K562 (cell line): Measurements from ENCODE around the gene NR4A2. TPM values are rescaled to one million over a fixed set of nuclear protein-coding genes. Genes with fewer than 3 reads are reported as not detected.

Experiments
- CBFA2T2 ChIP-seq: fragments of 450-650 bp; conservative IDR thresholded peaks from 2 replicates; pipeline ENCODE4 v1.6.1; 2017; ENCODE audit warnings: mild to moderate bottlenecking
- CBX5 ChIP-seq: IDR thresholded peaks from 2 replicates; pipeline ENCODE4 v1.6.1; 2014; ENCODE audit warnings: low read depth, borderline replicate concordance
- GTF2E2 ChIP-seq: fragments of 200-800 bp; sonication (Bioruptor generic); IDR thresholded peaks from 2 replicates; pipeline ENCODE4 v1.6.1; 2016; ENCODE audit warnings: missing genetic modification characterization, missing compliant biosample characterization
- MGA ChIP-seq: fragments of 450-650 bp; IDR thresholded peaks from 2 replicates; pipeline ENCODE4 v1.6.1; 2016; ENCODE audit warnings: mild to moderate bottlenecking, moderate library complexity
- MNT ChIP-seq, 2 experiments: fragments of 450-650 bp; conservative IDR thresholded peaks; 2 replicates each; pipeline ENCODE4 v1.6.1; 2017; ENCODE audit warnings: mild to moderate bottlenecking in 2 of 2, moderate library complexity in 2 of 2
- NRF1 ChIP-seq, 2 experiments: fragments of 450-650 bp; IDR thresholded peaks in 1 of 2; conservative IDR thresholded peaks in 1 of 2; 2 replicates each; pipeline ENCODE4 v1.6.1; 2014; ENCODE audit warnings: mild to moderate bottlenecking in 2 of 2
- RNF219 ChIP-seq: fragments of 250-450 bp; sonication (Bioruptor Pico); IDR thresholded peaks from 2 replicates; pipeline ENCODE4 v1.5.0; 2022; ENCODE audit warnings: mild to moderate bottlenecking
- SNRNP70 ChIP-seq: fragments of 200-400 bp; formaldehyde crosslinking; optimal IDR thresholded peaks from 2 replicates; pipeline ENCODE3; 2017; ENCODE audit warnings: low read depth, low read length
- SREBF2 ChIP-seq: sonication (generic); formaldehyde crosslinking; IDR thresholded peaks from 2 replicates; pipeline ENCODE4 v1.4.0; 2020; ENCODE audit warnings: mild to moderate bottlenecking, missing genetic modification reagents
- ZNF232 ChIP-seq: sonication (generic); formaldehyde crosslinking; IDR thresholded peaks from 2 replicates; pipeline ENCODE4 v1.8.0; 2022; ENCODE audit warnings: mild to moderate bottlenecking, missing genetic modification reagents
- polyA plus RNA-seq, 8 experiments: library from polyadenylated mRNA; depleted of rRNA in 4 of 8; stranded (reverse) in 5 of 8; unstranded in 3 of 8; fragments of >200 nt; fragmentation: Nextera tagmentation in 2 of 8; fragmentation: Illumina TruSeq in 1 of 8; extraction: Ambion mirVana in 2 of 8; extraction: Trizol in 1 of 8; gene quantifications; 2 replicates each; pipeline versions ENCODE4 v1.2.1 to v1.2.3, GENCODE V29; 2011 to 2014; ENCODE audit warnings: inconsistent platforms in 1 of 8, missing spikeins in 1 of 8
- total RNA-seq, 7 experiments: library from RNA; depleted of rRNA in 6 of 7; stranded (reverse); fragments of >200 nt in 6 of 7; fragmentation: Illumina TruSeq in 2 of 7; extraction: Trizol in 2 of 7; gene quantifications; 2 replicates each; pipeline versions ENCODE4 v1.2.1 to v1.2.3, GENCODE V29; 2011 to 2021; ENCODE audit warnings: low replicate concordance in 1 of 7

NR4A2 gene
- total and polyA plus RNA-seq, 9 of the 15 experiments (the other 6 are each of a cell fraction or from before 2014, with no cell fraction given): 0.94 to 5.1 (median 1.3) TPM

- TF ChIP-seq MGA (peak; percentile 94), ZNF232 (peak; percentile 96; the same call in 1 of the 2 replicates), MNT (conservative IDR thresholded peaks at IDR 0.05) (peak in 1 of 2 experiments; percentile 68; a peak in 2 of 4 replicates), GTF2E2 (tag) (no peak), NRF1 (conservative IDR thresholded peaks at IDR 0.05 in 1 of 2, IDR thresholded peaks at IDR 0.05 in 1 of 2) (peak; percentile 15 to 45; a peak in 2 of 4 replicates), CBX5 (no peak), SNRNP70 (no peak), RNF219 (CRISPR knock-in tag) (no peak), SREBF2 (CRISPR knock-in tag) (no peak), CBFA2T2 (no peak)
Observed at GRCh38 chr2:156319811-156320485, 12.6 kb downstream of the NR4A2 start (continued).
